Measurements from ENCODE around the gene JAG1. TPM values are rescaled to one million over a fixed set of nuclear protein-coding genes. Genes with fewer than 3 reads are reported as not detected.

JAG1 gene
- total RNA-seq, 1 donor, result 46.7 TPM

- TF ChIP-seq CTCF (IDR thresholded peaks at IDR 0.05; ENCODE audit: insufficient read depth, low read length), result no peak
- no peak overlapping the region for H3K4me3 ChIP-seq (ENCODE audit: low read depth, low read length)
- no peak for DNase-seq (ENCODE audit: low read depth)
Measured at GRCh38 chr20:10709916-10710315, 36.1 kb upstream of the JAG1 start.

- no peak overlapping the region for H3K4me3 ChIP-seq (ENCODE audit: low read depth, low read length)
- no peak for TF ChIP-seq CTCF (IDR thresholded peaks at IDR 0.05; ENCODE audit: insufficient read depth, low read length)
- peak; percentile 92 for DNase-seq (ENCODE audit: low read depth)
Measured at GRCh38 chr20:10708351-10709185, 34.8 kb upstream of the JAG1 start.

- TF ChIP-seq CTCF (IDR thresholded peaks at IDR 0.05; ENCODE audit: insufficient read depth, low read length), result no peak
- no peak overlapping the region for H3K4me3 ChIP-seq (ENCODE audit: low read depth, low read length)
Measured at GRCh38 chr20:10707791-10708190, 34.0 kb upstream of the JAG1 start.

GRCh38 chr20:10707068-10707467, 33.3 kb upstream of the JAG1 start:
- DNase-seq (ENCODE audit: low read depth), result no peak
- no peak for TF ChIP-seq CTCF (IDR thresholded peaks at IDR 0.05; ENCODE audit: insufficient read depth, low read length)
- H3K4me3 ChIP-seq (ENCODE audit: low read depth, low read length), result no peak overlapping the region

More at GRCh38 chr20:10707791-10708190, 34.0 kb upstream of the JAG1 start:
- DNase-seq (ENCODE audit: low read depth), result no peak

- TF ChIP-seq CTCF (IDR thresholded peaks at IDR 0.05; ENCODE audit: insufficient read depth, low read length), result no peak
- no peak overlapping the region for H3K4me3 ChIP-seq (ENCODE audit: low read depth, low read length)
- DNase-seq (ENCODE audit: low read depth), result no peak
Measured at GRCh38 chr20:10706460-10706811, 32.6 kb upstream of the JAG1 start.

GRCh38 chr20:10705801-10706459, 32.1 kb upstream of the JAG1 start:
- TF ChIP-seq CTCF (IDR thresholded peaks at IDR 0.05; ENCODE audit: insufficient read depth, low read length), result no peak
- H3K4me3 ChIP-seq (ENCODE audit: low read depth, low read length), result no peak overlapping the region
- no peak for DNase-seq (ENCODE audit: low read depth)

Data from fibroblast of the aortic adventitia (primary cell).